DND-41 (cell line): ENCODE results near the gene TCIRG1.

Experiments used
- EZH2 ChIP-seq: IDR thresholded peaks from 3 replicates; pipeline ENCODE4 v1.6.1; 2012; ENCODE audit warnings: borderline replicate concordance, low read depth, mild to moderate bottlenecking, moderate library complexity, low read length, inconsistent platforms; ENCODE audit not compliant: severe bottlenecking
- TF ChIP-seq, protein P1 (sequence below): IDR thresholded peaks from 2 replicates; pipeline ENCODE4 v1.5.1; 2012; ENCODE audit warnings: borderline replicate concordance, low read length, moderate library complexity, mild to moderate bottlenecking; ENCODE audit not compliant: poor library complexity, severe bottlenecking; ENCODE audit errors: extremely low read depth

DNA sequence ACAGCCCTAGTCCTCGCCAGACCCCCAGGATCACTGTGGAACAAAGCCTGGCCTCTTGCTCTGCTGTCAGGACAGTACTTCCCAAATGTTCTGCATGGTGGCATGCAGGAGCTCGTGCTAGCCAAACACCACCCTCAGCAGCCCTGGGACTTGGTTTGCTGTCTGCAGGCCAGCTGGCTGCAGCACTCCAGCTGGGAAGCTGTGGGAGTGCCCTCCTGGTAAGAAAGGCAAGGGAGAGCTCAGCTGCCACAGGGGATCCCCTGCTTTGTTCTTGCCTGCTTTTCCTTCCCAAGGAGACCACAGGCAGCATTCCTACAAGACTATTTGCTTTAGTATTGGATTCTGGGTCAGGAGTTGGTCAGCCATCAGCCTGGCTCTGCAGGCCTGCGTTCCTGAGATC is 27.9 kb downstream of the TCIRG1 start:
- TF ChIP-seq EZH2: no peak
- TF ChIP-seq, protein P1, sequence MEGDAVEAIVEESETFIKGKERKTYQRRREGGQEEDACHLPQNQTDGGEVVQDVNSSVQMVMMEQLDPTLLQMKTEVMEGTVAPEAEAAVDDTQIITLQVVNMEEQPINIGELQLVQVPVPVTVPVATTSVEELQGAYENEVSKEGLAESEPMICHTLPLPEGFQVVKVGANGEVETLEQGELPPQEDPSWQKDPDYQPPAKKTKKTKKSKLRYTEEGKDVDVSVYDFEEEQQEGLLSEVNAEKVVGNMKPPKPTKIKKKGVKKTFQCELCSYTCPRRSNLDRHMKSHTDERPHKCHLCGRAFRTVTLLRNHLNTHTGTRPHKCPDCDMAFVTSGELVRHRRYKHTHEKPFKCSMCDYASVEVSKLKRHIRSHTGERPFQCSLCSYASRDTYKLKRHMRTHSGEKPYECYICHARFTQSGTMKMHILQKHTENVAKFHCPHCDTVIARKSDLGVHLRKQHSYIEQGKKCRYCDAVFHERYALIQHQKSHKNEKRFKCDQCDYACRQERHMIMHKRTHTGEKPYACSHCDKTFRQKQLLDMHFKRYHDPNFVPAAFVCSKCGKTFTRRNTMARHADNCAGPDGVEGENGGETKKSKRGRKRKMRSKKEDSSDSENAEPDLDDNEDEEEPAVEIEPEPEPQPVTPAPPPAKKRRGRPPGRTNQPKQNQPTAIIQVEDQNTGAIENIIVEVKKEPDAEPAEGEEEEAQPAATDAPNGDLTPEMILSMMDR: no peak
